GM18907 (cell line): ENCODE measurements around the gene TESPA1.
"Not testable (repeated sequence)": the region's sequence is repeated elsewhere in the genome, so short reads cannot be mapped to it uniquely, and the experiment has no call there.

ENCODE experiments used
- ATAC-seq: cut with Tn5 transposase; IDR thresholded peaks from one replicate; pipeline ENCODE4 v1.9.1; 2021; ENCODE audit warnings: mild to moderate bottlenecking, moderate library complexity; ENCODE audit not compliant: unreplicated experiment

The TESPA1 gene

DNA sequence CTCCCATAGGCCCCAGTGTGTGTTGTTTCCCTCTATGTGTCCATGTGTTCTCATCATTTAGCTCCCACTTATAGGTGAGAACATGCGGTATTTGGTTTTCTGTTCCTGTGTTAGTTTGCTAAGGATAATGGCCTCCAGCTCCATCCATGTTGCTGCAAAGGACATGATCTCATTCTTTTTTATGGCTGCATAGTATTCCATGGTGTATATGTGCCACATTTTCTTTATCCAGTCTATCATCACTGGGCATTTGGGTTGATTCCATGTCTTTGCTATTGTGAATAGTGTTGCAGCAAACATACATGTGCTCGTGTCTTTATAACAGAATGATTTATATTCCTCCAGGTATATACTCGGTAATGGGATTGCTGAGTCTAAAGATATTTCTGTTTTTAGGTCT lies 2.2 kb upstream of the TESPA1 start:
- not testable (repeated sequence) for ATAC-seq

DNA sequence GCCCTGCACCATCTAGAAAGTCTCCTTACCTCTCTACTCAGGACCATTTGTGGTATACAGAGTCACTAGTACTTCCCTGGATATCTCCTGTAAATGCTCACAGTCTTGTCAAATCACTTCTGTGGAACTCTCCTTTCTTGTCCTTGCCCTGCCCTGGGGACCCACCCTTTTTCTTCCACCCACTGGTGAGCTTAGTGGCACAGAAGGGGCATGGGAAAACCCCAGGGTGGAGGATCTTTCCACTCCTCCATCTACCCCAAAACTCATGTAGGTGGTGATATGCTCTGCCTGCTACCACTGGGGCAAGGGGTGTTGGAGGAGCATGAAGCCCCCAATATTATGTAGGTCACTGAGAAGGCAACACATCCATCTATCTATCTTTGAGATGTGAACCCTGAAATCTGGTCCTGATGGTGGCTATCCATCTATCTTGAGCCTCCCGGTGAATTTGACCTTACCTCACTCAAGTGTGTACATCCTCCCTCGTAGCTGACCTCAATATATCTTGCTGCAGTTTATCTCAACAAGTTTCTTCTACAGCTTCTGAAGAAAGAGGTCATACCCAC lies 943 bp downstream of the TESPA1 start:
- ATAC-seq = no peak

DNA sequence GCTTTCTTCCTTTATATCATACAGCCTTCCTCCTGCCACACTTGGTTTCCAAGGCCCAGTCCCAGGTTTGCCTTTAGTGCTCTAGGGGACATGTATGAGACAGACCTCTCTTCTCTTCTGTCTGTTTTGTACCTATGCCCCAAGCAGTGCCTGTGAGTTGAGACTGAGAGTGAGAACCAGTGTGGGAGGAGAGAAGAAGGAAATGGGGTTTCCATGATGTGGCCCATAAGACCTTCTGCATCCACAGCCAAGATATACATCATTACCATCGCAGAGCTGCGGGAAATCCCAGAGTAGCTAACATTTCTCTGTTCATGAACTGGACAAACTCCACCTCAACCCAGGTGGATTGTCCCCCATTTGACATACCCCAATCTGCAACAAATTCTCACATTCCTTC lies 2.8 kb downstream of the TESPA1 start:
- no peak for ATAC-seq

DNA sequence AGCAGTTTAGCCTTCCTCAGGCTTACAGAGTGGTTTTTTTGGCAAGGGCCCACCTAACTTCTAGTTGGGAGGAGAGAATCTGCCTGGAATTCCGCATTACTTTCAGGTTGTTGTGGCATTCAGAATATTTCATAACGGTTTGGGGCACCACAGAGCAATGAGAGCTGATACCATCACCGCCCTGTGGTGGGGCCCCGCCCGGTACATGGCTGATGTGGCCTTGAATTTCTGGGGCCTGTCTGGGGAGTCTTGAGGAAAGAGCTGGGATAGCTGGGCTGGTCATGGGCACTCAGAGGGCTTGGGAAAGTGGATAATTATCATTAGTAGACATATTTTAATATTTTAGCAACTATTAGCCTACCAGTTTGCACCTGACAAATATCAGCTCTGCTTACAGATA lies 4.2 kb downstream of the TESPA1 start:
- ATAC-seq = no peak

GRCh38 chr12:54977857-54978256 lies 6.7 kb downstream of the TESPA1 start:
- ATAC-seq = no peak

- ATAC-seq = no peak
Observed at GRCh38 chr12:54977155-54977554, 7.4 kb downstream of the TESPA1 start.

GRCh38 chr12:54975875-54976274 lies 8.7 kb downstream of the TESPA1 start:
- ATAC-seq = no peak

- ATAC-seq = no peak
Observed at GRCh38 chr12:54975272-54975671, 9.3 kb downstream of the TESPA1 start.

- ATAC-seq = no peak
Observed at GRCh38 chr12:54974279-54974678, 10.3 kb downstream of the TESPA1 start.

DNA sequence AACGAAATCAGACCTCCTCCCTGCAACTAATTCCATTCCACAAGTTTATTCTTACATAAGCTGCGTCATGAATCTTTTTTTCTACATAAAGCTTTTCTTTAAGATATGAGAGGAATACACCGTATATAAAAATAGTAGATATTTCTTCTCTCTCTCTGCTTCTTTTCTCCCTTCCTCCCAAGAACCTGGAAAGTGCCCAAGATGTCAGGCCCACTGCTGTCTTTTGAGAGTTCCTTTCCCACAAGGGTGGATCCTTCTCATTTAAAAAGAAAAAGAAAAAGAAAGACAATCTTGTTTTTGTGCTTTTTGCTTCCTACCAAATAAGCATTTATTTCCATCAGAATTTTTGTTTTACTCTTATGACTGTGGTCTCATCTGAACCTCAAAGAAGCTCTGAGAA lies 11.0 kb downstream of the TESPA1 start:
- ATAC-seq = no peak

- no peak for ATAC-seq
Observed at GRCh38 chr12:54970741-54971140, 13.8 kb downstream of the TESPA1 start.

DNA sequence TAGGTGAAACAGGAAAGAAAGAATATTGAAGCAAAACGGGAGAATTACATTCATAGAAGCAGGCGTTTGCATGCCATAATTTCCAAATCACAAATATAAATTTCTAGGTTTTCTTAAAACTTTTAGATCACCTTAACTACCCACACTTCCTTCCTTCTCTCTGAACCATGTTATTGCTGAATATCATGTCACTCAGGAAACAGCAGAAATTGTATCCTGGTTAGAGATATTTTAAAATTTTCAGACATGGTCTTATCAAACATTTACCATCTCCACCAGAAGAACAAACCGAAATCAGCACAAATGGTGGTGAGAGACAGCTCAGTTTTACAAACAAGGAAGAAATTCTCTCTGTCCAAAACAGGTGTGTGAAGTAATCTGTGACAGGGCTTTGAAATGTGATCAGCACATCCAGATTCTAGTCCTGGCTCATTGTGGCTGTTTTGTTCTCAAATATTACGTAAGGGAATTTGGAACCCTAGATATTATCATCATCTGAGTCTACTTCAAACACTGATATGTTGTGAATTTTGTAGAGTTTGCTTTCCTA lies 16.3 kb downstream of the TESPA1 start:
- no peak for ATAC-seq

- no peak for ATAC-seq
Observed at GRCh38 chr12:54967461-54967860, 17.1 kb downstream of the TESPA1 start.

GRCh38 chr12:54961190-54961589 lies 23.4 kb downstream of the TESPA1 start:
- no peak for ATAC-seq

GRCh38 chr12:54959291-54960018 lies 25.1 kb downstream of the TESPA1 start:
- no peak for ATAC-seq

GRCh38 chr12:54958048-54958658 lies 26.4 kb downstream of the TESPA1 start:
- ATAC-seq = peak; percentile 49

- ATAC-seq = no peak
Observed at GRCh38 chr12:54956818-54957641, 27.5 kb downstream of the TESPA1 start.

DNA sequence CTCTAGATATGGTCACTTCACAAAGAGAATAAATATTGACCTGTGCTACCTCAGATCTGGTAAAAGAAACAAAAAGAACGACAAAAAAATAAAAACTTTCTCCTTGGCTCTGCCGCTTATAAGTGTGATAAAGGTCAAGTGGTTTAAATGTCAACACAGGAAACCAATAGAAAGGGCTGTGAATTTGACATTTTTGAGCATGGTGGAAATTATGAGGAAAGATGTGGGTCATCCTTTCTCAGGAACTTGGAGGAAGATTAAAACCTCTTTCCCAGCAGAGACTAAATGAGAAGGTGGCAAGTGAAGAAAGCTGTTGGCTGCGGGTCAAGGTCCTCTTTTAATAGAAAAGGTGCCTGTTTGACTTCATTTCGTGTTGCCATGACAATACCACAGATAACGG lies 28.2 kb downstream of the TESPA1 start:
- no peak for ATAC-seq

GRCh38 chr12:54954801-54955200 lies 29.8 kb downstream of the TESPA1 start:
- ATAC-seq = no peak

GRCh38 chr12:54954228-54954627 lies 30.3 kb downstream of the TESPA1 start:
- ATAC-seq = no peak

DNA sequence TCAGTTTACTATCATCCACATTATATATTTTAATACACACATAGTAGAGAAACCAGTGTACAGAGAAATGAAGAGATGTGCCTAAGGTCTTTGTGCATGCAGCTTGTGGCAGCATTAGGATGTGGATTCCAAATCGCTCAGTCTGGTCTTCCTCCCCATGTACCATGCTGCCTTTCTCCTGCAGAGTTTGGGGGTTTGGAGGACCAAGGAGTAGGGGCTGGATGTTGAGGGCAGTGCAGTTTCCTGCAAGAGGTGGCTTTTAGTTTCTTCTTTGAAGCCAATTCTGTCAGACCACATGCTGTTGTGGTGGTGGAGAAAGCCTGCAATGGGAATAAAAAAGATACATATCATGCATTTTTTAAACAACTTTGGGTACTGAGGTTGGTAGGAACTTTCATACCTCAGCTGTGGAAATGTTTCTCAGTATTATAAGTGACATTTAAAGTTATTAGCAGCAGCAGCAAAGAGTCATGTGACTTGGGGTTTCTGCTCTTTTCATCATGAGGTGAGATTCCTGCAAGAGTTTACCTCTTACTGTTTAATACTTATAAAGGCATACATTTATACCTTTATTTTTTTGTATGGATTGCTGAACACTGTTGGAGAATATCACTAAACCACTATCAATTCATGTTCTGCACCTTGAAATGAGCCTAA lies 34.4 kb downstream of the TESPA1 start:
- no peak for ATAC-seq
